Hepatocyte (in vitro differentiated cells): ENCODE data around the gene RAD23B.

ENCODE experiments used
- EZH2 ChIP-seq: fragments of 200-600 bp; sonication (generic); IDR thresholded peaks from 2 replicates; pipeline ENCODE4 v1.6.1; 2016; ENCODE audit warnings: antibody characterized with exemption, mild to moderate bottlenecking, borderline replicate concordance
- TF ChIP-seq, protein P1 (sequence below): fragments of 200-600 bp; sonication (generic); IDR thresholded peaks from 2 replicates; pipeline ENCODE4 v1.5.1; 2016; ENCODE audit warnings: antibody characterized with exemption, mild to moderate bottlenecking; ENCODE audit not compliant: poor library complexity

DNA sequence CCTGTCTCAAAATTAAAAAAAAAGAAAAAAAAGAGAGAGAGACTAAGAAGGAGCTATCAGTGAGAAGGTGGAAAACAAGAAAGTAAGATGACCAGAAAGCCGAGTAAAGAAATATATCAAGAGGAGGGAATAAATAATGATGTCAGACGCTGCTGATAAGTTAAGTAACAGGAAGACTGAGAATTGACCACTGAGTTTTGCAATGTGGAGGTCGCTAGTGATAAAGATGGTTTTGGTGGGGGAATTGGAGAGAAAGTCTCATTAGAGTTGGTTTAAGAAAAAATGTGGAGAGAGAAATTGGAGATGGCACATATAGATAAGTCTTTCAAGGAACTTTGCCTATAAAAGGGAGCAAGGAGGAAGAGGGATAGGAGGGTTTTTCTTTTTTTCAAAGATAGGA, 91.9 kb downstream of the RAD23B start:
- TF ChIP-seq, protein P1, sequence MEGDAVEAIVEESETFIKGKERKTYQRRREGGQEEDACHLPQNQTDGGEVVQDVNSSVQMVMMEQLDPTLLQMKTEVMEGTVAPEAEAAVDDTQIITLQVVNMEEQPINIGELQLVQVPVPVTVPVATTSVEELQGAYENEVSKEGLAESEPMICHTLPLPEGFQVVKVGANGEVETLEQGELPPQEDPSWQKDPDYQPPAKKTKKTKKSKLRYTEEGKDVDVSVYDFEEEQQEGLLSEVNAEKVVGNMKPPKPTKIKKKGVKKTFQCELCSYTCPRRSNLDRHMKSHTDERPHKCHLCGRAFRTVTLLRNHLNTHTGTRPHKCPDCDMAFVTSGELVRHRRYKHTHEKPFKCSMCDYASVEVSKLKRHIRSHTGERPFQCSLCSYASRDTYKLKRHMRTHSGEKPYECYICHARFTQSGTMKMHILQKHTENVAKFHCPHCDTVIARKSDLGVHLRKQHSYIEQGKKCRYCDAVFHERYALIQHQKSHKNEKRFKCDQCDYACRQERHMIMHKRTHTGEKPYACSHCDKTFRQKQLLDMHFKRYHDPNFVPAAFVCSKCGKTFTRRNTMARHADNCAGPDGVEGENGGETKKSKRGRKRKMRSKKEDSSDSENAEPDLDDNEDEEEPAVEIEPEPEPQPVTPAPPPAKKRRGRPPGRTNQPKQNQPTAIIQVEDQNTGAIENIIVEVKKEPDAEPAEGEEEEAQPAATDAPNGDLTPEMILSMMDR = no peak
- TF ChIP-seq EZH2 = no peak
